HG02973 (cell line): ENCODE results near the gene AATK.

ENCODE experiments used
- ATAC-seq: cut with Tn5 transposase; IDR thresholded peaks from one replicate; pipeline ENCODE4 v1.9.1; 2021; ENCODE audit warnings: moderate library complexity; ENCODE audit not compliant: unreplicated experiment

AATK gene, protein sequence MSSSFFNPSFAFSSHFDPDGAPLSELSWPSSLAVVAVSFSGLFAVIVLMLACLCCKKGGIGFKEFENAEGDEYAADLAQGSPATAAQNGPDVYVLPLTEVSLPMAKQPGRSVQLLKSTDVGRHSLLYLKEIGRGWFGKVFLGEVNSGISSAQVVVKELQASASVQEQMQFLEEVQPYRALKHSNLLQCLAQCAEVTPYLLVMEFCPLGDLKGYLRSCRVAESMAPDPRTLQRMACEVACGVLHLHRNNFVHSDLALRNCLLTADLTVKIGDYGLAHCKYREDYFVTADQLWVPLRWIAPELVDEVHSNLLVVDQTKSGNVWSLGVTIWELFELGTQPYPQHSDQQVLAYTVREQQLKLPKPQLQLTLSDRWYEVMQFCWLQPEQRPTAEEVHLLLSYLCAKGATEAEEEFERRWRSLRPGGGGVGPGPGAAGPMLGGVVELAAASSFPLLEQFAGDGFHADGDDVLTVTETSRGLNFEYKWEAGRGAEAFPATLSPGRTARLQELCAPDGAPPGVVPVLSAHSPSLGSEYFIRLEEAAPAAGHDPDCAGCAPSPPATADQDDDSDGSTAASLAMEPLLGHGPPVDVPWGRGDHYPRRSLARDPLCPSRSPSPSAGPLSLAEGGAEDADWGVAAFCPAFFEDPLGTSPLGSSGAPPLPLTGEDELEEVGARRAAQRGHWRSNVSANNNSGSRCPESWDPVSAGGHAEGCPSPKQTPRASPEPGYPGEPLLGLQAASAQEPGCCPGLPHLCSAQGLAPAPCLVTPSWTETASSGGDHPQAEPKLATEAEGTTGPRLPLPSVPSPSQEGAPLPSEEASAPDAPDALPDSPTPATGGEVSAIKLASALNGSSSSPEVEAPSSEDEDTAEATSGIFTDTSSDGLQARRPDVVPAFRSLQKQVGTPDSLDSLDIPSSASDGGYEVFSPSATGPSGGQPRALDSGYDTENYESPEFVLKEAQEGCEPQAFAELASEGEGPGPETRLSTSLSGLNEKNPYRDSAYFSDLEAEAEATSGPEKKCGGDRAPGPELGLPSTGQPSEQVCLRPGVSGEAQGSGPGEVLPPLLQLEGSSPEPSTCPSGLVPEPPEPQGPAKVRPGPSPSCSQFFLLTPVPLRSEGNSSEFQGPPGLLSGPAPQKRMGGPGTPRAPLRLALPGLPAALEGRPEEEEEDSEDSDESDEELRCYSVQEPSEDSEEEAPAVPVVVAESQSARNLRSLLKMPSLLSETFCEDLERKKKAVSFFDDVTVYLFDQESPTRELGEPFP (N-terminal part only)

DNA sequence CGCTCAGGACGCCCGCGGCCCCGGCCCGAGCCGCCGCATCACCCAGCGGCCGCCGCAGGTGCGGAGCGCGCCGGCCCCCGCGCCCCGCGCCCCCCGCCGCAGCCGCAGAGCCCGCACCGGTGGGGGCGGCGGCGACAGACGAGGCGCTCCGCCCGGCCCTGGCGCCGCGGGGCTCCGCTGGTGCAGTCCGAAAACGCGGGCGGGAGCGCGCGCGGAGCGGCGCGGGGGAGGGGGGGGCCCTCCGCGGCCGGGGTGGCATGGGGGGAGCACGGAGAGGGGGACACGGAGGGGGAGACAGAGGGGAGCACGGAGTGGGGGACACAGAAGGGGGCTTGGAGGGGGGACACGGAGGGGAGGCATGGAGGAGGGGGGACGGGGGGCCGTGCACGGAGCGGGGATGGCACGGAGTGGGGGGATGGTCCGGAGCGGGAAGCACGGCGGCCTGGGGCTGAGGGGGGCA lies at the start of gene AATK:
Gene AATK, minus strand, starts transcription at position 189 of the 460 bp plus-strand sequence. CDS start 229 bp downstream, outside the sequence.
- no peak for ATAC-seq

DNA sequence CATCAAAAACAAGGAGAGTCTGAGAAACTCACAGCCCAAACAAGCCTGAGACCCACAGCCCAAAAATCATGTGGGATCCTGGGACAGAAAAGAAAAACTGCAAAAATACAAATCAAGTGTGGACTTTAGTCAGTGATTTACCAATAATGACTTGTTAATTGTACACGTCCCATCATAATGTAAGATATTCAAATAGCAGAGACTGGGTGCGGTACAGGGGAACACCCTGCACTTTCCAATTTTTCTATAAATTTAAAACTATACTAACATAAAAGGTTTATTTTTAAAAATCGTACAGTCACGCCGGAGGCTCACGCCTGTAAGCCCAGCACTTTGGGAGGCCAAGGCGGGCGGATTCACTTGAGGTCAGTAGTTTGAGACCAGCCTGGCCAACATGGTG lies 48.0 kb upstream of the AATK start:
- ATAC-seq: no peak

DNA sequence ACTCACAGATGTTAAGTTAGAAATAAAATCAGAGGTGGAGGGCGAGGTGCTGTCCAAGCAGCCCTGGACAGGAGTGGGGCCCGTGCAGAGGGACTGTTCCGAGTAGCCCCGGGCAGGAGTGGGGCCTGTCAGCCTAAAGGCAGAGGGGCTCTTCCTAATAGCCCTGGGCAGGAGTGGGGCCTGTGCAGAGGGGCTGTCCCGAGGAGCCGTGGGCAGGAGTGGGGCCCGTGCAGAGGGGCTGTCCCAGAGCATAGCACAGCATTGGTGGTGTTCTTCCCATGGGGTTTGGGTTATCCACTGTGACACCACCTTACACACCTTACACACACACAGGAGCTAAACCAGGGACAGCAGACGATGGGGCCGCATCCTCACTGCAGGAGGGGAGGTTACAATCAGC lies 46.3 kb upstream of the AATK start:
- no peak for ATAC-seq

DNA sequence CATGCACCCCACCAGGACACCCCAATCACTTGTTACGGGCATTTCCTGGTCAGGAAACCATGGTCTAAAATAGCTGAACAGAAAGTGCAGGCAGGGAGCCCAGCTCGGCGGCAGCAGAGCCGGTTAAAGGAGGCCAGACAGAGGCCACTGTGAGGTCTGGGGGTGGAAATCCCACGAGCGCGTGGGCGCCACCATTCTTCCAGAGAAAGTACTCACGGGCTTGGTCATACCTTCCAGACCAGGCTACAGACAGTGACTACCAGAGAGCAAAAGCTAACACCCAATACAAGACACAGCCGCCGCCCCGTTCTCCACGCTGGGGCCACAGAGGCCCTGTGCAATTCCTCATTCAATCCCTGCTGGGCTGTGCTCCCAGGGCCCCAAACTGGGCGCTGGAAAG lies 44.8 kb upstream of the AATK start:
- no peak for ATAC-seq

DNA sequence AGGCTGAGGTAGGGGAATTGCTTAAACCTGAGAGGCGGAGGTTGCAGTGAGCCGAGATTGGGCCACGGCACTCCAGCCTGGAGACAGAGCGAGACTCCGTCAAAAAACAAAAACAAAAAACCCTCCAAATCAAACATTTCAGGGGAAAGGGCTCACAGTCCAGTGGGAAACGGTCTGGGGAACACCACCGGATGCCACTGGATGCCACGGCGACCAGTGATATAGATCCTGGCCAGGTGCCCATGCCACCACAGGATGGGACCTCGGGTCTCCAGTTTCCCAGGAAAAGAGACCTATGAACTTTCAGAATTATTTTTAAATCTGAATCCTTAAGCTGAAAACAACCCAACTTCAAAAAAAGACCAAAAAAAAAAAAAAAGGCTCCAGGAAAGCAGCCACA lies 44.4 kb upstream of the AATK start:
- no peak for ATAC-seq

DNA sequence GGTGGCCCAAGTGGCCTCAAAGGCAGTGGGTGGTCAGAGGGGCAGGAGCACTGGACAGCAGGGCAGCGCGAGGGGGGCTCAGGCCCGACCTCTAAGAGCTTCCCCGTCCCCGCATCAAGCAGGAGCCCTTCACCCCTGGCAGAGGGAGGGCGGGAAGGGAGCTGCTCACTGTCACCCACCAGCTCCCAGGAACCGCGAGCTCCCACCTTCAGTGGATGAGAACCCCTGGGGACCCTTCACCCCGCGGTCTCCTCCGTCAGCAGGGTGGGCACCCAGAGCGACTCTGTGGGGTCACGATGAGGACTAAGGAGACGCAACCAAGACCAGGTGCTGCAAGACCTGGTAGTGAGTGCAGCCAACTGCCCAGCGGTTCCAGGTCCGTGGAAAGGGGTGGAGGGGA lies 43.1 kb upstream of the AATK start:
- ATAC-seq: no peak

DNA sequence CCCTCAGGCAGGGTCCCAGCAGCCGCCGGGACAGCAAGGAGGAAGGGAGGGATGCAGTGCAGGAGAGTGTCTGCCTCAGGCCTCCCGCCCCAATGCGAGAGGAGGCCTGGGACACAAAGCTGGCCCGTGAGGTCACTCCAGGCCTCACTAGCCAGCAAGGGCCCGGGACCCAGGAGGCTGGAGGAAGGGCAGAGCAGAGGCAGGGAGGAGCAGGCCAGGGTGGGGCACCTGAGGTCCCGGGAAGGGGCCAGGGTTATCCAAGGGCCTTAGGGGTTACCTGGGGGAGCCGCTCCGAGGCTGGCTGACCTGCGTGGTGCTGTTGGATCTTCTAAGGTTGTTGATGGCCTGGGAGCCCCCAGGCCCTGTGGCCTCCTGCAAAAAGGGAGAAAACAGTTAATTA lies 42.6 kb upstream of the AATK start:
- no peak for ATAC-seq

DNA sequence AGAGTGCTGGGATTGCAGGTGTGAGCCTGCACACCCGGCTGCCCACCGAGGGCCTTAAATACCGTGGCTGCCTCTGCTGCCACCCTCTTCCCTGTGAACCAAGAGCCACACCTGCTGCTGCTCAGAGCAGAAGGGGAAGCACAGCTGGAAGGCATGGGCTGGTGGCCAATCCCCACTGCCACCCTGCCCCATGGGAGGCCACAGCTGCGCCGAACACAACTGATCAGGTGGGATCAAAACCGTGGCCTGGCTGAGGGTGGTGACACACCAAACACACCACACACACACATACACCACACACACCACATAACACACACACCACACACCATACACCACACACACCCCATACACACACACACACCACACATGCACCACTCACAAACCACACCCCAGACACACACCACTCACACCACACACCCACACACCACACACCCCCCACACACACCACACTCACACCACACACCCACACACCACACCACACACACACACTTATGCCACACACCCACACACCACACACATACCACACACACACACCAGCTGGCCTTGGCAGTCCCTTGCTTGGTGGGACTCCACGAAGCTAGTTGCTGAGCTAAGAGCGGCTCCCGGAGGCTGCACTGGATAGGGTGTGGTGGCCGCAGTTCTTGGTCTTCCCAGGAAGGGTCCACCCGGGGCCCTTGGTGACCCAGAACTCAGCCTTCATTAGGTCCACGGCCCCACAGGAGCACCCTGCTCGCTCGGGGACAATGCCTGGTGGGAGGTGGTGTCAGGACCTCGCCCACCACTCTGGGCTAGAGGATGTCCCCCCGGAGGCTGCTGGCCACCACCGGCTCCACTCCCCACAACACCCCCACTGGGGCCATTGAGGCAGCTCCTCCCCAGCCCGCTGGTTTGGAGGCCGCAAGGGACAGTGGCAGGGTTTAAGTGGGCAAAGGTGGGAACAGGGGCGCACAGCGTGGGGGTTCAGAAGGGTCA lies 41.9 kb upstream of the AATK start:
- ATAC-seq: no peak

DNA sequence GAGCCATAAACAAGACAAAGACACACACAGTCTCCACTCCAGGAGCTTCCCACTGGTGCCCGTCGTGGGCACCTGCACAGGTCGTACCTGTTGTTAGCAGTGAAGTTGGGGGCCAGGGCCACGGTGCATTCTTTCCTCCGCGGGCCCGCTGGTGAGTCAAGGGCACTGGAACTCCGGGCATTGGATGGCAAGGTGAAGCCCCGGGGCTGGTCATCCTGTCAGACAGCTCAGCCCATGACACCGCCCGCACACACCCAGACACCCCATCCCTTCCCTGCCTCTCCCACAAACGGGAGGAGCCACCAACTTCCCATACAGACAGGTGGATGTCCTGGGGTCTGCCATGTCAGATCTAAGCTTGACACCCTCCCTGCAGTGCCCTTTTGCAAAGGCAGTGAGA lies 40.6 kb upstream of the AATK start:
- no peak for ATAC-seq

DNA sequence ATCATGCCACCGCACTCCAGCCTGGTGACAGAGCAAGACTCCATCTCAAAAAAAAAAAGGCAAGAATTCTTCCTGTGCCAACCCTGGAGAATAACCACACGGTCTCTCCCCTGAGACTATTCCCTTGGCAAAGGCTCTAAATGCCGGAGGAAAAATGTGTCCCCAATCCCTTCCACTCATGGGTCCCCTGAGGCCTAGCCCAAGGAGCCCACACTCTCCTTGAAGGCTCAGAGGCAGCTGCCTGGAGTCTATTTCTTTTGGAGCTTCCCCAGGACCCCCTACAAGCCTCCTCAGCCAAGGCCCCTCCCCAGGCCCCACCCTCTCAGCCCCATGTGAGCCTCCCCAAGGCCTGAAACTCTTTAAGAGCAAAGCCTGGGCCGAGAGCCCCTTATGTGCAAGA lies 40.1 kb upstream of the AATK start:
- no peak for ATAC-seq

DNA sequence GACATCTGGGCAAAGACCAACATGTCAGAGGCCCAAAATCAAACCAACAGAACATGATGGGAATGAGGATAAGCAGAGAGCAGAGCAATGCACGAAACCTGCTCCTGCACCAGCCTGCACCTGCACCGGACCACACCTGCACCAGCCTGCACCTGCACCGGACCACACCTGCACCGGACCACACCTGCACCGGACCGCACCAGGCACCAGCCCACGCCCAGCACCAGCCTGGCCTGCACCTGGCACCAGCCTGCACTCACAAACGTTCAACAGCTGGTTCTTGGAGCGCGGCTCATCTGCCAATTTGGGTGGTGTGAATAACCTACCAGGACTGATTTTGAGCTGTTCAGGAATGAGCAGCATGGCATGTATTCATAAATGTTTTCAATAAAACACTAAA lies 38.6 kb upstream of the AATK start:
- no peak for ATAC-seq

DNA sequence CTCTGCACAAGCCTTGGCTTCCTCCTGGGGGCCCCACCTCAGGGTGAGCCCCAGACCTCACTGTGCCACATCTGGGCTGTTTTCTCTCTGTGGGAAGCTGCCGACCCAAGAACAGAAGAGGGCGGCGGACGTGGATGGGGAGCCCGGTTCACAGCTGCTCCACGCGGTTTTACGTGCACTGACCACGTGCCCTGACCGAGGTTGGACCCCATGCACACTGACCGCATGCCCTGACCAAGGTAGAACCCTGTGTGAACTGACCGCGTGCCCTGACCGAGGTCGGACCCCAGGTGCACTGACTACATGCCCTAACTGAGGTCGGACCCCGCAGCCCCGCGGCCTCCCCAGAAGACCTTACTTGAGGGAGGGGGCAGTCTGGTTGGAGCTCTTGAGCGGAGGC lies 37.1 kb upstream of the AATK start:
- ATAC-seq: no peak

DNA sequence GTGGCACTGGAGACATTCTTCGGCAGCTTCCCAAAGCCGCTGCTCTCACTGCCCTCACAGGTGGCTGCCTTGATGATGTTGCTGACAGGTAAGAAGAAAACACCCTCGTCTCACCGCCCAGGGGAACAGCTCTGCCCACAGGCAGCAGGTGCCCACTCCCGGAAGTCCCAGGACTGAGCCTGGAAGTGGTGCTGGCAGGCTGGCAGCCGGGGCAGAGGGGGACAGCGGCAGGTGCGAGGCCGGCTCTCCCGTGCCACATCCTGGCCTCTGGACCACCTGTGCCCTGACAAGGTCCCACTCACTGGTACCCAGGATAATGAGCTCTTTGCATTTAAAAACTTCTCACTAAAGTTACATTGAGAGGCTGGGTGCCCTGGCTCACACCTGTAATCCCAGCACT lies 36.3 kb upstream of the AATK start:
- ATAC-seq: no peak

DNA sequence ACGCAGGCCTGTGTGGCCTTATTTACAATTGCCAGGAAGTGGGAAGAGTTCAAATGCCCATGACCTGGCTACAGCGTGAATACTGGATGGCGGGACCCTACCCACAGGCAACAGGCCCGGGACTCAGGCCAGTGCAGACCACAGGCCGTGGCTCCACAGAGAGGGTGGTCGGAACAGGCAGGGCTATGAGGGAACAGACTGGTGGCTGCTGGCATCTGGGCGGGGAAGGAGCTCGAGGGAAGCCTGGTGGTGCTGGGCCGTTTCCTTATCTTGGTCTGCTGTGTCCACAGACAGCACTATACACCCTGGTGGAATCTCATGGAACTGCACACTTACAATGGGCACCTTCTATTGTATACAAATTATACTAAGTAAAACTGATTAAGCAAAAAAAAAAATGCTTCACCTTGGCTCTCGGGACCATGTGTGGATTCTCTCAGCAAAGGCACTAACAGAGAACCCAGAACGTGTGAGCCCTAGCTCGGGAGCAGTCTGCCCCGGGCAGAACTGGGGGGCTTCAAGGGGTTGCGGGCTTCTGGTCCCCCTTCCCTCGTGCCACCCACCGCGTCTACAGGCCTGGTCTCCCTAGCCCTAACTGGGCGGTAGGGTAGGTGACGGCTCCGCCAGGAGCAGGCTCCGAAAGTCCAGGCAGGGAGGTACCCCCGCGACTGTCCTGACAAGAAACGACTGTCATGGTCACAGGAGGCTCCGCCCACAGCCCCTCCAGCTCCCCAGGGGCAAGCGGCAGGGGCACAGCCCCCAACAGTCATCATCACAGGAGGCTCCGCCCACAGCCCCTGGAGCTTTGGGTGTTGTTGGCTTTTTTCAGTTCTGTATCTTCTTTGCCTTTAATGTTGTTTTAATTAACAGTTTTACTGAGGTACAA lies 34.9 kb upstream of the AATK start:
- no peak for ATAC-seq

DNA sequence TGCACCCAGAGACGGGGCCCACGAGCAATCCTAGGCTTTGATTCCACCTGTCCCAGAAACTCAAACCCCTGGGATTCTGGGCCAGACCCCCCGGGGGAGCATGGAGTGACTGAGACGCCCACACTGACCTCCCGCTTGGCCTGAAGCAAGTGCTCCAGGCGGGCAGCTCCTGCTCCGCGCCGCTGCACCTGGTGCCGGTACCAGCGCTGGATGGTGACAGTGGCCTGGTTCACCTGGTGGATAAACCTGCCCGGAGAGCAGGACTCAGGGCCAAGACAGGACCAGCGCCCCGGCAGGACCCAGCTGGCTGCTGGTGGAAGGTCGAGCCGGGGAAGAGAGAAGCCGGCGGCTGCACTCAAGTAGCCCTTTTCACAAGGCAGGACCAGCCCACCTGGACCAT lies 34.2 kb upstream of the AATK start:
- no peak for ATAC-seq

DNA sequence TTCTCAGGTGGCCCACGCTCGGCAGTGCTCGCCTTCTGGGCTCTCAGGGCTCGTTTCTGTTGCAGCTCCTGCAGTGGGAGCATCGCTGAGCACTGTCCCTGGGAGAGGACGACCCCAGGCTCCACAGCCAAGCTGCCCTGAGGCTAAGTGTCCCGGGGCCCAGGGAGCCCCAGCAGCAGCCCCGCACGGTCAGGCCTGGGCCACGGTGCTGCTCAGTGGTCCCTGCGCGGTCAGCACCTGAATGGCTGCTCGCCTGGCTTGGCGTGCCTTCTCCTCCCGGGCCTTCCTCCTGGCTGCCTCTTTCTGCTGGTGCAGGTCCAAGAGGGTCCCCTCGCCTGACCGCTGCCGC lies 33.4 kb upstream of the AATK start:
- ATAC-seq: no peak

DNA sequence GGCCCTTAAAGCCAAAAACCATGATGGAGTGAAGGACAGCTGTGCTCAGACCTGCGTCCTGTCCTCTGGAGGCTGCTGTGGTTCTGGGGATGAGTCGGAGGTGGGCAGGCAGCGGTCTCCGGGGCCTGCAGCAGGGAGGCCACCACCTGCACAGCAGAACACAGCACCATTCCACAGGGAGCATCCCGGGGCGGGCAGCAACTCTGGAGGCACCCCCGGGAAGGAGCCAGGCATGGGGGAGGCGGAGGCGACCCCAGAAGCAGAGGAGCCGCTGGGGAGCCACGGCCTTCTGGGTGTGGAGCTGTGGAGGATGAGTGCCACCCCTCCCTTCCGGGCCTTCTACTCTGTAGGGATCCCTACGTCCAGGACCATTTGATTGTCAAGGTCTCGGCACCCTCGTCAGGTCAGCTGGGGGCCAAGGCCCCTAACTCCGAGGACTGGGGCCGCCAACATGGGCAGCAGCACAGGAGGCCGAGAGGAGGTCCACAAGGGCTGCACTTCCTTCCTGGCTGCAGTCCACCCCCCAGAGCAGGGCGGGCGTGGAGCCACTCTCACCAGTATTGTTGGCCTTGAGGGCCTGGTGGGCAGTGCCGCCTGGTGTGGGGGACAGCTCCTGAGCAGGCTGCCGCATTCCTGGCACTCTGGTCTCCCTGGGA lies 32.9 kb upstream of the AATK start:
- no peak for ATAC-seq

DNA sequence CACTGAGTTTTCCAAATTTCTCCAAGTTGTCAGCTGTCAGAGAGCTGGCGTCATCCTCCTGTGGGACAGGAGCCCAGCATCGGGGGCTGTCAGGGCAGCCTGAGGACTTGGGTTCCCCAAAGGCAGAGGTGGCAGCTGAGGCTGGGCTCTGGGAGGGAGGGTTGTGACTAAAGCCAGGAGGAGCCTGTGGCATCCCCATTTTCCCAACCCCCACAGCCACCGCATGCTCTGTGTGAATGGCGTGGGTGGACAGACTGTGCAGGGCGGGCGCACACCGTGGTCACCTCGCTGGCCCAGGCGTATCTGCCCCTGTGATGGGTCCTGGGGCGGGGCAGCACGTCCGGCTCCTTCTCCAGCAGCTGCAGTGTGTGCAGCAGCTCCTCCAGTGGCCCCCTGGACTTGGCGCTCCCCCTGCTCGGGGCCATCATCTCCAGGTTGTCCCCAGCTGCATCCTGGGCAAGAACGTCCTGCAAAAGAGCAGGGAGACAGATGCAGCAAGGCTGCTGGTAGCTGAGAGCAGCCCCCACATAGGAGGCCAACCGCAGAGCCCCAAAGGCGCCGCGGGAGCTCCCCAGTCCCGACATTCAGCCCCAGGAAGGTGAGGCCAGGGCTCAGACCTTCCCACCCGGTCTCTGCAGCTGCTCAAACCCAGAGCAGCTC lies 31.9 kb upstream of the AATK start:
- ATAC-seq: no peak
